Measurements from ENCODE around the gene ACVR1. TPM values are rescaled to one million over a fixed set of nuclear protein-coding genes. Genes with fewer than 3 reads are reported as not detected.
A peak's percentile ranks its signal among the peaks of the same experiment; 100 is the strongest.

ACVR1 gene
- total and polyA plus RNA-seq, 2 of the 13 experiments (the other 11 are each of a cell fraction or from before 2014, with no cell fraction given) = 2.3 to 5.4 TPM

DNA sequence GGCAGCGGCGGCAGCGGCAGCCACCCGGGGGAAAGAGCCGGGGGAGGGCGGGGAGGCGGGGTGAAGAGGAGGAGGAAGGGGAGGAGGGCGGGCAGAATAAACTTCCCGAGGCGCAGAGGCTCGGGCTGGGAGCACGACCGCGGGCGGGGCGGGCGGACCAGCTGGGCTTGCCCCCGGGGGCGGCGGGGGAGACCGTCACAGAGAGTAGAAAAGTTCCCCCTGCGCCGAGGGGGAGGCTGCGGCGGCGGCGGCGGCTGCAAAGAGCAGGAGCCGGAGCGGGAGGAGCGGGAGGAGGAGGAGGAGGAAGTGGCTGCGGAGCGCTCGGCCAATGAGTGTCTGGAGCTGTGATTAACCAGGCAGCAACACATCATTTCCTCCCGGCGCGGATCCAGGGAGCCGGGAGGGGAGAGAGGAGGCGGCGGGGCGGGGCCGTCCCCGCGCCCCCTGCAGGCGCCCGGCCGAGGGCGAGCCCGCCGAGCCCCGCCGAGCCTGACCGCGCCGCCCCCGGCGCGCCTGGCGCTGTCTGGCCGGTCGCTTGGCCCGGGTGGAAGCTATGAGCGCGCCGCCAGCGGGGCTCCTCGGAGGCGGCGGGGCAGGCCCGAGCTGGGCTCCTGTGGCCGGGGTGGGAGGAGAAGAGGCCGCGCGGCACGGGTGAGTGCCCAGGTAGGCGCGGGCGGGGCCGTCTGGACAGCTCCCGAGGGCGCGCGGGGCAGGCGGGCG is at the start of gene ACVR1 (continued):
- TF ChIP-seq, protein P1, sequence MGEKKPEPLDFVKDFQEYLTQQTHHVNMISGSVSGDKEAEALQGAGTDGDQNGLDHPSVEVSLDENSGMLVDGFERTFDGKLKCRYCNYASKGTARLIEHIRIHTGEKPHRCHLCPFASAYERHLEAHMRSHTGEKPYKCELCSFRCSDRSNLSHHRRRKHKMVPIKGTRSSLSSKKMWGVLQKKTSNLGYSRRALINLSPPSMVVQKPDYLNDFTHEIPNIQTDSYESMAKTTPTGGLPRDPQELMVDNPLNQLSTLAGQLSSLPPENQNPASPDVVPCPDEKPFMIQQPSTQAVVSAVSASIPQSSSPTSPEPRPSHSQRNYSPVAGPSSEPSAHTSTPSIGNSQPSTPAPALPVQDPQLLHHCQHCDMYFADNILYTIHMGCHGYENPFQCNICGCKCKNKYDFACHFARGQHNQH (CRISPR knock-in tag; IDR thresholded peaks at IDR 0.05) = peak; percentile 61
- TF ChIP-seq RBM39 (IDR thresholded peaks at IDR 0.05; ENCODE audit: low read depth, low read length, poor library complexity, severe bottlenecking) (peak; percentile 52), TARDBP (CRISPR knock-in tag; IDR thresholded peaks at IDR 0.05) (peak; percentile 16; the same call in 1 of the 2 replicates), NKX3-1 (CRISPR knock-in tag; IDR thresholded peaks at IDR 0.05) (no peak), TBL1XR1 (IDR thresholded peaks at IDR 0.05; ENCODE audit: borderline replicate concordance, low read length, partially characterized antibody) (peak; percentile 36), KMT2B (CRISPR knock-in tag; IDR thresholded peaks at IDR 0.05) (peak; percentile 83), FOSL1 (CRISPR knock-in tag; IDR thresholded peaks at IDR 0.05; ENCODE audit: borderline replicate concordance) (0 out of 2 replicates have a peak, but pooled peaks have one; percentile 32), ZNF138 (CRISPR knock-in tag; IDR thresholded peaks at IDR 0.05; ENCODE audit: low read depth) (no peak), NFKBIZ (CRISPR knock-in tag; IDR thresholded peaks at IDR 0.05) (0 out of 2 replicates have a peak, but pooled peaks have one; percentile 72), ZNF746 (CRISPR knock-in tag; IDR thresholded peaks at IDR 0.05) (no peak; the same call in 1 of the 2 replicates), SAP130 (CRISPR knock-in tag; IDR thresholded peaks at IDR 0.05; ENCODE audit: low read depth) (peak; percentile 72), ZFP1 (CRISPR knock-in tag; IDR thresholded peaks at IDR 0.05) (no peak; the same call in 1 of the 2 replicates), EP300 (IDR thresholded peaks at IDR 0.05; ENCODE audit: low read depth in 2 of 2, low read length in 2 of 2) (peak in 1 of 2 experiments; percentile 37; a peak in 2 of 4 replicates), EP300 (CRISPR knock-in tag; IDR thresholded peaks at IDR 0.05; ENCODE audit: borderline replicate concordance) (no peak), HOXA5 (CRISPR knock-in tag; IDR thresholded peaks at IDR 0.05) (0 out of 2 replicates have a peak, but pooled peaks have one; percentile 19), RFX5 (IDR thresholded peaks at IDR 0.05; ENCODE audit: low read depth, low read length) (peak; percentile 57; the same call in 1 of the 2 replicates), TBX3 (IDR thresholded peaks at IDR 0.05; ENCODE audit: borderline replicate concordance) (no peak), ZMAT3 (CRISPR knock-in tag; conservative IDR thresholded peaks at IDR 0.05) (0 out of 2 replicates have a peak, but pooled peaks have one; percentile 38), ZNF253 (CRISPR knock-in tag; IDR thresholded peaks at IDR 0.05; ENCODE audit: borderline replicate concordance) (no peak), AHR (CRISPR knock-in tag; IDR thresholded peaks at IDR 0.05) (no peak), THYN1 (CRISPR knock-in tag; IDR thresholded peaks at IDR 0.05; ENCODE audit: borderline replicate concordance, low read depth) (no peak)
- TF ChIP-seq, protein P2, sequence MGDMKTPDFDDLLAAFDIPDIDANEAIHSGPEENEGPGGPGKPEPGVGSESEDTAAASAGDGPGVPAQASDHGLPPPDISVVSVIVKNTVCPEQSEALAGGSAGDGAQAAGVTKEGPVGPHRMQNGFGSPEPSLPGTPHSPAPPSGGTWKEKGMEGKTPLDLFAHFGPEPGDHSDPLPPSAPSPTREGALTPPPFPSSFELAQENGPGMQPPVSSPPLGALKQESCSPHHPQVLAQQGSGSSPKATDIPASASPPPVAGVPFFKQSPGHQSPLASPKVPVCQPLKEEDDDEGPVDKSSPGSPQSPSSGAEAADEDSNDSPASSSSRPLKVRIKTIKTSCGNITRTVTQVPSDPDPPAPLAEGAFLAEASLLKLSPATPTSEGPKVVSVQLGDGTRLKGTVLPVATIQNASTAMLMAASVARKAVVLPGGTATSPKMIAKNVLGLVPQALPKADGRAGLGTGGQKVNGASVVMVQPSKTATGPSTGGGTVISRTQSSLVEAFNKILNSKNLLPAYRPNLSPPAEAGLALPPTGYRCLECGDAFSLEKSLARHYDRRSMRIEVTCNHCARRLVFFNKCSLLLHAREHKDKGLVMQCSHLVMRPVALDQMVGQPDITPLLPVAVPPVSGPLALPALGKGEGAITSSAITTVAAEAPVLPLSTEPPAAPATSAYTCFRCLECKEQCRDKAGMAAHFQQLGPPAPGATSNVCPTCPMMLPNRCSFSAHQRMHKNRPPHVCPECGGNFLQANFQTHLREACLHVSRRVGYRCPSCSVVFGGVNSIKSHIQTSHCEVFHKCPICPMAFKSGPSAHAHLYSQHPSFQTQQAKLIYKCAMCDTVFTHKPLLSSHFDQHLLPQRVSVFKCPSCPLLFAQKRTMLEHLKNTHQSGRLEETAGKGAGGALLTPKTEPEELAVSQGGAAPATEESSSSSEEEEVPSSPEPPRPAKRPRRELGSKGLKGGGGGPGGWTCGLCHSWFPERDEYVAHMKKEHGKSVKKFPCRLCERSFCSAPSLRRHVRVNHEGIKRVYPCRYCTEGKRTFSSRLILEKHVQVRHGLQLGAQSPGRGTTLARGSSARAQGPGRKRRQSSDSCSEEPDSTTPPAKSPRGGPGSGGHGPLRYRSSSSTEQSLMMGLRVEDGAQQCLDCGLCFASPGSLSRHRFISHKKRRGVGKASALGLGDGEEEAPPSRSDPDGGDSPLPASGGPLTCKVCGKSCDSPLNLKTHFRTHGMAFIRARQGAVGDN (CRISPR knock-in tag; IDR thresholded peaks at IDR 0.05) = peak; percentile 70
- TF ChIP-seq, protein P3, sequence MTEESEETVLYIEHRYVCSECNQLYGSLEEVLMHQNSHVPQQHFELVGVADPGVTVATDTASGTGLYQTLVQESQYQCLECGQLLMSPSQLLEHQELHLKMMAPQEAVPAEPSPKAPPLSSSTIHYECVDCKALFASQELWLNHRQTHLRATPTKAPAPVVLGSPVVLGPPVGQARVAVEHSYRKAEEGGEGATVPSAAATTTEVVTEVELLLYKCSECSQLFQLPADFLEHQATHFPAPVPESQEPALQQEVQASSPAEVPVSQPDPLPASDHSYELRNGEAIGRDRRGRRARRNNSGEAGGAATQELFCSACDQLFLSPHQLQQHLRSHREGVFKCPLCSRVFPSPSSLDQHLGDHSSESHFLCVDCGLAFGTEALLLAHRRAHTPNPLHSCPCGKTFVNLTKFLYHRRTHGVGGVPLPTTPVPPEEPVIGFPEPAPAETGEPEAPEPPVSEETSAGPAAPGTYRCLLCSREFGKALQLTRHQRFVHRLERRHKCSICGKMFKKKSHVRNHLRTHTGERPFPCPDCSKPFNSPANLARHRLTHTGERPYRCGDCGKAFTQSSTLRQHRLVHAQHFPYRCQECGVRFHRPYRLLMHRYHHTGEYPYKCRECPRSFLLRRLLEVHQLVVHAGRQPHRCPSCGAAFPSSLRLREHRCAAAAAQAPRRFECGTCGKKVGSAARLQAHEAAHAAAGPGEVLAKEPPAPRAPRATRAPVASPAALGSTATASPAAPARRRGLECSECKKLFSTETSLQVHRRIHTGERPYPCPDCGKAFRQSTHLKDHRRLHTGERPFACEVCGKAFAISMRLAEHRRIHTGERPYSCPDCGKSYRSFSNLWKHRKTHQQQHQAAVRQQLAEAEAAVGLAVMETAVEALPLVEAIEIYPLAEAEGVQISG (CRISPR knock-in tag; IDR thresholded peaks at IDR 0.05) = no peak
